OCI-LY7 (cell line): ENCODE measurements around the gene VWC2L. TPM values are rescaled to one million over a fixed set of nuclear protein-coding genes. Genes with fewer than 3 reads are reported as not detected.

Experiments used
- BruUV-seq: library from RNA; stranded (reverse); fragments of 400-500 nt; replicated peaks from 2 replicates; lab custom pipeline; 2021; lab: Mats Ljungman, UMichigan
- CTCF ChIA-PET: fragments of 300-600 bp; sonication (Branson Sonifier 250); formaldehyde crosslinking; loops from one replicate; lab custom pipeline; 2022; ENCODE audit warnings: antibody characterized with exemption; ENCODE audit not compliant: unreplicated experiment; lab: Charles Lee
- POLR2A ChIA-PET: fragments of 300-600 bp; sonication (Branson Sonifier 250); formaldehyde crosslinking; loops from one replicate; lab custom pipeline; 2022; ENCODE audit warnings: antibody characterized with exemption; lab: Charles Lee
- DNase-seq: peaks from one replicate; pipeline ENCODE4 v3.0.0-alpha.2; 2015; ENCODE audit warnings: low spot score
- H2AFZ ChIP-seq: fragments of 200-600 bp; sonication (generic), shearing (Covaris generic); 2 replicates; pipeline ENCODE4 v1.6.1; 2014; ENCODE audit warnings: mild to moderate bottlenecking, antibody characterized with exemption, low read length, moderate library complexity
- H3K27ac ChIP-seq: fragments of 200-600 bp; sonication (generic); 2 replicates; pipeline ENCODE4 v1.5.1; 2014; ENCODE audit warnings: mixed run types, low read depth, mild to moderate bottlenecking, moderate library complexity, low read length, inconsistent platforms; ENCODE audit not compliant: poor library complexity, severe bottlenecking
- H3K36me3 ChIP-seq: fragments of 200-600 bp; sonication (generic); 2 replicates; pipeline ENCODE4 v1.6.1; 2014; ENCODE audit warnings: mild to moderate bottlenecking, antibody characterized with exemption, low read length, moderate library complexity, mixed read lengths; ENCODE audit not compliant: insufficient read depth
- H3K4me1 ChIP-seq: fragments of 200-600 bp; sonication (generic); 2 replicates; pipeline ENCODE4 v1.5.1; 2014; ENCODE audit warnings: mild to moderate bottlenecking, low read length; ENCODE audit not compliant: insufficient read depth, poor library complexity, severe bottlenecking
- H3K4me2 ChIP-seq: fragments of 200-600 bp; sonication (generic); 2 replicates; pipeline ENCODE4 v1.6.1; 2014; ENCODE audit warnings: mild to moderate bottlenecking, low read length
- H3K4me3 ChIP-seq: fragments of 200-600 bp; sonication (generic); 2 replicates; pipeline ENCODE4 v1.5.1; 2014; ENCODE audit warnings: mild to moderate bottlenecking, low read depth, low read length; ENCODE audit not compliant: poor library complexity, severe bottlenecking
- H3K79me2 ChIP-seq: fragments of 200-600 bp; sonication (generic); 2 replicates; pipeline ENCODE4 v1.6.1; 2016; ENCODE audit warnings: low read depth, mild to moderate bottlenecking, low read length, moderate library complexity, mixed read lengths; ENCODE audit not compliant: insufficient read depth
- H3K9me2 ChIP-seq: fragments of 200-600 bp; sonication (generic); 2 replicates; pipeline ENCODE4 v1.6.1; 2016; ENCODE audit warnings: mild to moderate bottlenecking, low read length, mixed read lengths; ENCODE audit not compliant: insufficient read depth
- H3K9me3 ChIP-seq: fragments of 200-600 bp; sonication (generic); 2 replicates; pipeline ENCODE4 v1.6.1; 2014; ENCODE audit warnings: mild to moderate bottlenecking, mixed run types, low read length, mixed read lengths
- H4K20me1 ChIP-seq: fragments of 200-600 bp; sonication (generic); 2 replicates; pipeline ENCODE4 v1.6.1; 2014; ENCODE audit warnings: mild to moderate bottlenecking, antibody characterized with exemption, low read length, moderate library complexity, mixed read lengths; ENCODE audit not compliant: insufficient read depth
- CTCF ChIP-seq: fragments of 200-600 bp; sonication (generic); conservative IDR thresholded peaks from 2 replicates; pipeline ENCODE4 v1.5.1; 2014; ENCODE audit warnings: mild to moderate bottlenecking, antibody characterized with exemption, low read length, moderate library complexity, mixed read lengths
- EZH2phosphoT487 ChIP-seq: fragments of 200-600 bp; sonication (generic); IDR thresholded peaks from 2 replicates; pipeline ENCODE4 v1.6.1; 2018; ENCODE audit warnings: low read depth, borderline replicate concordance, mild to moderate bottlenecking, mixed run types, antibody characterized with exemption, low read length, moderate library complexity, mixed read lengths
- intact Hi-C: fragments of 100-400 bp; cut with micrococcal nuclease; formaldehyde crosslinking; loops from one replicate; pipeline ENCODE4 v1.10.0; 2022; ENCODE audit not compliant: unreplicated experiment
- total RNA-seq, 2 experiments: library from RNA; depleted of rRNA in 1 of 2; stranded (reverse); fragments of >200 nt in 1 of 2; shearing (Covaris generic) in 1 of 2; gene quantifications; 2 replicates each; pipeline ENCODE4 v1.2.3, GENCODE V29; 2014 to 2022

The VWC2L gene
- total RNA-seq, 2 experiments from 2014 or later: not detected

- Histone ChIP-seq H3K4me3 (no peak overlapping the region), H3K4me2 (no peak overlapping the region), H3K79me2 (no peaks in the 10 kb centered on the region), H3K9me3 (no peaks in the 10 kb centered on the region), H3K9me2 (no peaks in the 10 kb centered on the region), H3K4me1 (no peaks in the 10 kb centered on the region), H3K36me3 (no peaks in the 10 kb centered on the region), H4K20me1 (no peaks in the 10 kb centered on the region), H3K27ac (no peak overlapping the region), H2AFZ (no peak overlapping the region)
- BruUV-seq: no TSS peak
- no peak for DNase-seq
- ChIA-PET CTCF (no interaction called here), POLR2A (interaction anchor here (0.9 kb wide), 1 partner anchor 180 kb away, joined by 3 read pairs; no protein-coding TSS in a partner anchor)
- intact Hi-C loops: no loop called here
- TF ChIP-seq EZH2phosphoT487 (no peak), CTCF (no peak)
Observed at GRCh38 chr2:214545898-214546542, 135.2 kb downstream of the VWC2L start.

GRCh38 chr2:214547931-214548330, 137.1 kb downstream of the VWC2L start:
- CTCF ChIA-PET: no interaction called here

More at GRCh38 chr2:214547931-214548330, 137.1 kb downstream of the VWC2L start:
- POLR2A ChIA-PET: interaction anchor here (0.6 to 2.0 kb wide), 4 partner anchors 8 to 942 kb away, joined by 3 to 10 read pairs (median 6); no protein-coding TSS in a partner anchor
- Histone ChIP-seq H3K9me2 (no peaks in the 10 kb centered on the region), H3K36me3 (no peaks in the 10 kb centered on the region), H3K4me2 (no peak overlapping the region), H3K27ac (no peak overlapping the region), H3K4me1 (no peaks in the 10 kb centered on the region), H3K4me3 (no peak overlapping the region), H3K79me2 (no peaks in the 10 kb centered on the region), H2AFZ (no peak overlapping the region), H3K9me3 (no peaks in the 10 kb centered on the region), H4K20me1 (no peaks in the 10 kb centered on the region)
- TF ChIP-seq CTCF: no peak
- no peak for TF ChIP-seq EZH2phosphoT487
- intact Hi-C loops: no loop called here
- no peak for DNase-seq
- no TSS peak for BruUV-seq
